Esophagus (tissue), 2 donors: ENCODE measurements around the gene VEGFA. TPM values are rescaled to one million over a fixed set of nuclear protein-coding genes. Genes with fewer than 3 reads are reported as not detected.

ENCODE experiments used
- H3K27ac ChIP-seq, 2 donors: one replicate each; pipeline ENCODE4 v1.5.1; 2013; ENCODE audit warnings: low read depth in 2 of 2, mild to moderate bottlenecking in 2 of 2, inconsistent platforms in 1 of 2, low read length in 1 of 2, moderate library complexity in 1 of 2
- H3K27me3 ChIP-seq, 2 donors: one replicate each; pipeline ENCODE4 v1.6.1; 2013; ENCODE audit warnings: low read length in 2 of 2, control low read depth in 1 of 2, mild to moderate bottlenecking in 1 of 2; ENCODE audit not compliant: insufficient read depth in 2 of 2, control insufficient read depth in 1 of 2
- H3K36me3 ChIP-seq, 2 donors: one replicate each; pipeline ENCODE4 v1.6.1; 2013; ENCODE audit warnings: low read length in 1 of 2; ENCODE audit not compliant: control insufficient read depth in 2 of 2, insufficient read depth in 2 of 2
- H3K4me1 ChIP-seq, 2 donors: one replicate each; pipeline ENCODE4 v1.6.1; 2013; ENCODE audit warnings: low read length in 1 of 2; ENCODE audit not compliant: control insufficient read depth in 2 of 2, insufficient read depth in 2 of 2
- H3K4me3 ChIP-seq, 2 donors: one replicate each; pipeline ENCODE4 v1.5.1; 2013; ENCODE audit warnings: low read length in 2 of 2, mild to moderate bottlenecking in 2 of 2, low read depth in 1 of 2, moderate library complexity in 1 of 2
- H3K9me3 ChIP-seq, 2 donors: one replicate each; pipeline ENCODE4 v1.6.1; 2013; ENCODE audit warnings: mild to moderate bottlenecking in 2 of 2, low read depth in 1 of 2, low read length in 1 of 2, moderate library complexity in 1 of 2; ENCODE audit not compliant: control insufficient read depth in 2 of 2, insufficient read depth in 1 of 2
- WGBS, 2 donors: extraction: QIAGEN DNeasy Blood & Tissue Kit; methylation state at CpG; one replicate each; pipeline ENCODE4 v1.1.7; 2013; 5-methylcytosine and 5-hydroxymethylcytosine counted together
- polyA plus RNA-seq, 2 donors: library from polyadenylated mRNA; stranded (reverse); fragments of 200-250 nt; gene quantifications; one replicate each; pipeline ENCODE4 v1.2.3, GENCODE V29; 2013
- donor health status: healthy with polysubstance abuse.
- donor health status: Bipolar disorder and iron deficiency.

Gene VEGFA
- polyA plus RNA-seq, 2 donors: 87.8 to 157 TPM

DNA sequence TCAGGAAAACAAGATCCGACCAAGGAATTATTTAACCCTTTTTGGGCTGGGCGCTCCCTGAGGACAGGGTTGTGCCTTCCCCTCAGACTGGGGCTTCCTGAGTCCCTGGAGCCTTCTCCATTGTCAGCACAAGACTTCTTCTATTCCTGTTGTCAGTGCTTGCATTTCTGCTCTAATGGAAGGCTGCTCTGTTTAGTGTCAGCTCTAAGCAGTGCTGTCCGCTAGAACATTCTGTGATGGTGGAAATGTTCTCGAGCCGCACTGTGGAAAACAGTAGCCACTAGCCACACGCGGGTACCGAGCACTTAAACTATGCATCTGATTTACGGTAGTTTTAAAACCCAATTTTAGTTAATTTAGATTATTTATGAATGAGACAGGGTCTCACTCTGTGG is 64.0 kb downstream of the VEGFA start:
- WGBS, 2 donors: 80 to 93% methylated on average over 9 of the region's 9 CpGs
- H3K36me3 ChIP-seq: no peaks in the 10 kb centered on the region
- H3K4me3 ChIP-seq: no peak overlapping the region
- peaks cover 0 to 2% of the 10 kb centered on the region in 2 donors for H3K4me1 ChIP-seq
- no peak overlapping the region for H3K27ac ChIP-seq
- H3K27me3 ChIP-seq: no peaks in the 10 kb centered on the region
- no peaks in the 10 kb centered on the region for H3K9me3 ChIP-seq

DNA sequence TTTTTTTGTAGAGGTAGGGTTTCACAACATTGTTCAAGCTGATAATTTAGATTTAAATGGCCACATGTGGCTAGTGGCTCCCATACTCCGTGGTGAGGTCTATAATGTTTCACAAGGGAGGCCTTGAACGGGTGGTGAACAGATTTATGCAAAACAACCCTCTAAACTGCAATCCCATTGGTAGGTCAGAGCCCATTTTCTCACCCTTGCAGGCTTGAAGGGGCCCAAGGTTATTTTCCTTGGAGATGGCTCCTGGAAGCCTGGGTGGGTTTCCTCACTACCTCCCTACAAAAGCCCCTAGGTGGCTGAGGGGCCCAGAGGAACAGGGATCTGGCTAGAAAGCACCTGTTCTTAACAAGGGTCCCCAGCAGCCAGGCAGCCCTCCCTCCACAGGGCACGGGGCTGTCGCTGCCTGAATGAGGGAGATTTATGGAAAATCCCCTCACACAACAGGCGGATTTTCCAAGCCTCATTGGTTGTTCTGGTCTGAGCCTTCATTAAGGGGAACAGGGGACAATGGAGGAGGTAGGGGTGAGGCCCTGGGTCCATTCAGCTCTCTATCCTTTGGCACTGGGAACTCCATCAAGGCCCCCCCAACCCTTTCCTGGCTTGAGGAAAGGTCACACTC is 64.6 kb downstream of the VEGFA start:
- Histone ChIP-seq H3K4me1 (peaks cover 0 to 2% of the 10 kb centered on the region in 2 donors), H3K27ac (no peak overlapping the region), H3K4me3 (no peak overlapping the region), H3K9me3 (no peaks in the 10 kb centered on the region), H3K36me3 (no peaks in the 10 kb centered on the region), H3K27me3 (no peaks in the 10 kb centered on the region)
- WGBS, 2 donors: 83 to 87% methylated on average over 5 of the region's 5 CpGs

DNA sequence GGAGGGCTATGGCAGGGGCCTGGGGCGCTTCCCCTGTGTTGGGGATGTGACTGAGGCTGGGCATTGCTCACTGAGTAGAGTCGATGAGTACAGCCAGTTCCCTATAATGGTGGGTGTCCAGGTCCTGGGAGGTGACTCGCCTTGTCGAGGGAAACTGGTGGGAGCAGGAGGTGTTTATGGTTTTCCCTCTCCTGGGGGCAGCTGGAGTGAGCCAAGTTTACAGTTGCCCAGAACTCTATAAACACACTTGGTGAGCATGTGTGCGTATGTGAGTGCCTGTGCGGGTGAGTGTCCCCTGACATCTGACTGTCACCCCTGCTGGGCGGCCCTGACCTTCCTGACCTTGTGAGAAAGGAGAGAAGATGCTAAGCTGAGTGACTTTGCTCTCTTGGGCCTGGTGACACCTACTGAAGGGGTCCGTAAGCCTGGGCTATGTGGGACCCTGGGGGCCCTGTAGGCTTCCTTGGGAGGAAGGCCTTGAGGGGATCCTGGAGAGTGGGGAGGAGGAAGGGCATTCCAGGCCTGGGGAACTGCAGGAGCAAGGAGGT is 65.9 kb downstream of the VEGFA start:
- no peak overlapping the region for H3K4me3 ChIP-seq
- H3K36me3 ChIP-seq: no peaks in the 10 kb centered on the region
- no peak overlapping the region for H3K27ac ChIP-seq
- WGBS, 2 donors: 87% methylated on average over 8 of the region's 8 CpGs
- H3K27me3 ChIP-seq: no peaks in the 10 kb centered on the region
- no peaks in the 10 kb centered on the region for H3K9me3 ChIP-seq
- peaks cover 0 to 2% of the 10 kb centered on the region in 2 donors for H3K4me1 ChIP-seq

Other genes starting within 250 kb of the VEGFA start
- gene XPO5, start 194.2 kb upstream of the VEGFA start, polyA plus RNA-seq: 10 to 100 TPM; 10.1 to 14.3 TPM
- gene POLH, start 194.0 kb upstream of the VEGFA start, polyA plus RNA-seq: 1 to 10 TPM; 3.5 to 5.0 TPM
- 10 to 100 TPM; 62.2 to 76.8 TPM for gene GTPBP2, start 140.9 kb upstream of the VEGFA start, polyA plus RNA-seq
- 10 to 100 TPM; 10.1 to 23.6 TPM for gene MAD2L1BP, start 134.4 kb upstream of the VEGFA start, polyA plus RNA-seq
- under 1 TPM; 0.14 to 0.16 TPM for gene RSPH9, start 125.2 kb upstream of the VEGFA start, polyA plus RNA-seq
- gene MRPS18A, start 82.4 kb upstream of the VEGFA start, polyA plus RNA-seq: 10 to 100 TPM; 33.3 to 70.0 TPM